Heart left ventricle (tissue), 13 donors: ENCODE data around the gene ADGRG2.

Experiments used
- POLR2A ChIP-seq, 2 donors: fragments of 450-650 bp; IDR thresholded peaks; one replicate each; pipeline ENCODE4 v1.6.1; 2017; ENCODE audit warnings: antibody characterized with exemption in 2 of 2, mild to moderate bottlenecking in 2 of 2, moderate library complexity in 2 of 2
- TF ChIP-seq, protein P1 (sequence below), 12 donors: fragments of 200-600 bp; sonication (generic) in 4 of 12; IDR thresholded peaks; one replicate each; pipeline versions ENCODE4 v1.5.0 to v1.8.0; 2018 to 2022; ENCODE audit warnings: antibody characterized with exemption in 12 of 12, mild to moderate bottlenecking in 5 of 12
- donor health status: ischemic (EF 13 %, LVEDD 7.1; RV severe dilation, severe dysfunction).
- donor health status: DM: no; HTN: yes; CAD: no.
- donor health status: DM: no; HTN: no; CAD: no.
- donor health status: ischemic (EF 25% LVEDD 6.9; RV normal size, moderate dysfunction).
- donor health status: ischemic (EF 25% LVEDD 5.7; RV mildly dilated, moderate dysfunction).
- donor health status: ischemic (EF 35%, LVEDD 5.7; RV mildly dilated, moderate dysfunction).
- donor health status: nonischemic (EF 11% LVEDD 7.7; RV severe dilation, severe dysfunction).
- donor health status: DM: yes; HTN: yes; CAD: no.
- donor health status: PGD.
- donor health status: ischemic (EF 29% LVEDD 5.4; RV normal size, mild dysfunction).
- donor health status: nonischemic (EF 23%, LVEDD 6.1; RV moderate dilation, normal function).

DNA sequence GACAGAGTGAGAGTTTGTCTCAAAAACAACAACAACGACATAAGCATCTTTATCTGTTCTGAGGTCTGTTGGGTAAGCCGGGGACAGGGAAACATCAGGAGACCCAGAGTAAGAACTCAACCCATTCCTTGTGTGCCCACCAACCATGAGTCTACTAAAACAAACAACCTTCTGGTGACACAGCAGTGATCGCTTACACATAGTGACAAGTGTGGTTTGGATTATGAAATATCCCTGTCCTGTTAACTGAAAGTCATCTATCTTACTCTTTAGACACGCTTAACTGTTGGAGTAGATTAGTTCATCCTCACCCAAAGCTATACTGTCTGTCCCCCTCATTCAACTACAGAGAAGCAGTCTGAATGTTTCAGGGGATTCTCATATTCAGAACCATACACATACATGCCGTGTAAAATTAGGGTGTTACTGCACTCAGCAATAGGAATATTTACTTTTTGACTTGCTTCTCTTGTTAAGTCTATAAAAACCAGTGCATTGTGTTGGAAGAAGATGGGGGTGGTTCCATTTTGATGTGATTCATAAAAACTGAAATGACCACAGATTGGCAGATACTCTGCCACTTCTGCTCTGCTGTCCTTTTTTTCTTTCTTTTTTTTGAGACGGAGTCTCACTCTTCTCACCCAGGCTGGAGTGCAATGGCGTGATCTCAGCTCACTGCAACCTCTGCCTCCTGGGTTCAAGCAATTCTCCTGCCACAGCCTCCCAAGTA is 165.8 kb downstream of the ADGRG2 start:
- no peak for TF ChIP-seq POLR2A (IDR thresholded peaks at IDR 0.05)
- TF ChIP-seq, protein P1, sequence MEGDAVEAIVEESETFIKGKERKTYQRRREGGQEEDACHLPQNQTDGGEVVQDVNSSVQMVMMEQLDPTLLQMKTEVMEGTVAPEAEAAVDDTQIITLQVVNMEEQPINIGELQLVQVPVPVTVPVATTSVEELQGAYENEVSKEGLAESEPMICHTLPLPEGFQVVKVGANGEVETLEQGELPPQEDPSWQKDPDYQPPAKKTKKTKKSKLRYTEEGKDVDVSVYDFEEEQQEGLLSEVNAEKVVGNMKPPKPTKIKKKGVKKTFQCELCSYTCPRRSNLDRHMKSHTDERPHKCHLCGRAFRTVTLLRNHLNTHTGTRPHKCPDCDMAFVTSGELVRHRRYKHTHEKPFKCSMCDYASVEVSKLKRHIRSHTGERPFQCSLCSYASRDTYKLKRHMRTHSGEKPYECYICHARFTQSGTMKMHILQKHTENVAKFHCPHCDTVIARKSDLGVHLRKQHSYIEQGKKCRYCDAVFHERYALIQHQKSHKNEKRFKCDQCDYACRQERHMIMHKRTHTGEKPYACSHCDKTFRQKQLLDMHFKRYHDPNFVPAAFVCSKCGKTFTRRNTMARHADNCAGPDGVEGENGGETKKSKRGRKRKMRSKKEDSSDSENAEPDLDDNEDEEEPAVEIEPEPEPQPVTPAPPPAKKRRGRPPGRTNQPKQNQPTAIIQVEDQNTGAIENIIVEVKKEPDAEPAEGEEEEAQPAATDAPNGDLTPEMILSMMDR (IDR thresholded peaks at IDR 0.05): no peak
